Stimulated activated naive CD8-positive, alpha-beta T cell treated with anti-CD3 and anti-CD28 coated beads, Interleukin-15, Interleukin-2, amounts not matched to agents 100 ng/mL and 50 ng/mL, for 24 hours (primary cell): ENCODE data around the gene KLF5.
A peak's percentile ranks its signal among the peaks of the same experiment; 100 is the strongest.

Source experiments
- H3K27ac Mint-ChIP-seq: one replicate; pipeline ENCODE4 v1.8.0; 2021; ENCODE audit warnings: mild to moderate bottlenecking, mixed read lengths
- H3K27me3 Mint-ChIP-seq: one replicate; pipeline ENCODE4 v1.8.0; 2021; ENCODE audit warnings: mixed read lengths
- H3K36me3 Mint-ChIP-seq: one replicate; pipeline ENCODE4 v1.8.0; 2021; ENCODE audit warnings: low read depth, mixed read lengths
- H3K4me1 Mint-ChIP-seq: one replicate; pipeline ENCODE4 v1.8.0; 2021; ENCODE audit warnings: low read depth, mixed read lengths
- H3K4me3 Mint-ChIP-seq: one replicate; pipeline ENCODE4 v1.8.0; 2021; ENCODE audit warnings: mild to moderate bottlenecking, mixed read lengths
- H3K9me3 Mint-ChIP-seq: one replicate; pipeline ENCODE4 v1.8.0; 2021; ENCODE audit warnings: mixed read lengths

KLF5 gene

GRCh38 chr13:73054712-73055111 is 4.1 kb upstream of the KLF5 start:
- peaks cover 10% of the 10 kb centered on the region for H3K4me1 Mint-ChIP-seq
- H3K27me3 Mint-ChIP-seq = peaks cover 42% of the 10 kb centered on the region
- H3K9me3 Mint-ChIP-seq = no peaks in the 10 kb centered on the region
- H3K4me3 Mint-ChIP-seq = no peak overlapping the region
- H3K27ac Mint-ChIP-seq = no peak overlapping the region
- H3K36me3 Mint-ChIP-seq = no peaks in the 10 kb centered on the region

- Mint-ChIP-seq H3K4me1 (peaks cover 21% of the 10 kb centered on the region), H3K36me3 (no peaks in the 10 kb centered on the region), H3K27me3 (peaks cover 54% of the 10 kb centered on the region), H3K9me3 (no peaks in the 10 kb centered on the region), H3K4me3 (no peak overlapping the region), H3K27ac (no peak overlapping the region)
Measured at GRCh38 chr13:73055813-73056564, 2.8 kb upstream of the KLF5 start.

GRCh38 chr13:73056565-73056962 is 2.2 kb upstream of the KLF5 start:
- H3K9me3 Mint-ChIP-seq = no peaks in the 10 kb centered on the region
- no peak overlapping the region for H3K4me3 Mint-ChIP-seq
- no peak overlapping the region for H3K27ac Mint-ChIP-seq
- peaks cover 21% of the 10 kb centered on the region for H3K4me1 Mint-ChIP-seq
- no peaks in the 10 kb centered on the region for H3K36me3 Mint-ChIP-seq
- H3K27me3 Mint-ChIP-seq = peaks cover 54% of the 10 kb centered on the region

DNA sequence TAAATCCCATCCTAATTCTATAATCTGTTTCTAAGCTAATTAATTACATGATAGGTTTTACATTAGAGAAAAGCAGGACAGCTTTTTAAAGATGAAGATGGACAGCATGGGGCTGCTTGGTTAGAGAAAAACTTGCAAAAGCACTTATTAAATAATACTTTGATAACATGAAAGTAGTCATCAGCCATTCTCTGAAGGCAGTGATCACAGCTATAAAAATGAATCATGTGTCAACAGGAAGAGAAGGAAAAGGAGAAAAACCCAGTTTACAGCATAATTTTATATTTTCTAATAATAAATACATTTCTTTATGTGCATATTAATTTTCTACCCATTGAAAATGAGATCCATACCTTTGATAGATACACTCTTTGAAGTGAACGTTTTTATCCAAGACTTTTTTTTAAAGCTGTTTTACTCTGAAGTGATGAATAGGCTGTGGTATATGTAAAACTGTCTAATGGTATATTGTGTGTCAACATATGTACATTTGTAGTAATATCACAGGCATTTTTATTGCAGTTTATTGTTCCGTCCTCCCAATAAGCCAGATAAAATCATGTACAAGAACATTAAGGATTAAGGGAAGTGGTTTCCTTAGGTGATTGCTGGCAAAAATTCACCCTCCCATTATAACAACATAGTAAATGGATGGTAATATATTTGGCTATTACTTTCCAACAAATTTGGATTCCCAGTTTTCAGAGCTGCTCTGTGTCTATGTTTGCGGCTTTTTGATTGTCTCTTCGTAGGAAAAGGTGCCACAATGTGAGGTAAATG is 1.3 kb upstream of the KLF5 start:
- Mint-ChIP-seq H3K27ac (no peak overlapping the region), H3K4me3 (no peak overlapping the region), H3K4me1 (peaks cover 21% of the 10 kb centered on the region), H3K9me3 (no peaks in the 10 kb centered on the region), H3K27me3 (peaks cover 58% of the 10 kb centered on the region), H3K36me3 (no peaks in the 10 kb centered on the region)

GRCh38 chr13:73058064-73058313 is 816 bp upstream of the KLF5 start:
- no peaks in the 10 kb centered on the region for H3K9me3 Mint-ChIP-seq
- peak overlapping the region; percentile 83 for H3K4me3 Mint-ChIP-seq
- peaks cover 21% of the 10 kb centered on the region for H3K4me1 Mint-ChIP-seq
- H3K27me3 Mint-ChIP-seq = peaks cover 58% of the 10 kb centered on the region
- no peak overlapping the region for H3K27ac Mint-ChIP-seq
- no peaks in the 10 kb centered on the region for H3K36me3 Mint-ChIP-seq

GRCh38 chr13:73058432-73058735 is 421 bp upstream of the KLF5 start:
- H3K27me3 Mint-ChIP-seq = peaks cover 58% of the 10 kb centered on the region
- peak overlapping the region; percentile 83 for H3K4me3 Mint-ChIP-seq
- H3K27ac Mint-ChIP-seq = no peak overlapping the region
- H3K9me3 Mint-ChIP-seq = no peaks in the 10 kb centered on the region
- no peaks in the 10 kb centered on the region for H3K36me3 Mint-ChIP-seq
- peaks cover 21% of the 10 kb centered on the region for H3K4me1 Mint-ChIP-seq

DNA sequence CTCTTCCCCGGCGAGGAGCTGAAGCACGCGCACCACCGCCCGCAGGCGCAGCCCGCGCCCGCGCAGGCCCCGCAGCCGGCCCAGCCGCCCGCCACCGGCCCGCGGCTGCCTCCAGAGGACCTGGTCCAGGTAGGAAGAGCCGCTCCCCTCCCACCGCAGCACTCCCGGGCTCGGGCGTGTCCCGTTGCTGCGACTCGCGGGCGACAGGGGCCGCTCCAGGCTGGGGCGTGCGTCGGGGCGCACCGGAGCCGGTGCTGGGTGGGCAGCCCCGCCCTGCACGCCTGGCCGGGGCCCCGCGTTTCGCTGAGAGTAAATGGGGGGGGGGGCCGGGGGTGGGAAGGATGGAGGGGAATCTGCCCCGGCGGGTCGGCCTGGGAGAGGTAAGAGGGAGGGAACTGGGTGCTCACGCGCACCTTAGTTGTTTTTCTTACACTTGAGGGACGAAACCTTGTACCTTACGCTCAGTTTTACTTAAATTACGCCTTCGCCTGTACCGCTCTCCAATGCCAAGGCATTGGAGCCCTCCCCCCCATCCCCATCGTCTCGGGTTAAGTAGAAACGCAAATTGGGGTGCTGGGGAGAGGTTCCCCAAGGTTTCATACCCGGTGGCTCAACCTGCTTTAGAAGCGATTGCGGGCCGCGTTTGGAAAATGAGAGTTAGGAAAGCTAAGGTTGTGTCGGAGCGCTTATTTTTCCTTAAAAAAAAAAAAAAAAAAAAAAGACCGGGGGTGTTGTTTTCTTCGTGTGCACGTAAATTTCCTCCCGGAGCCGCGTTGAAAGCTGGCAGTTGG is 850 bp downstream of the KLF5 start:
- Mint-ChIP-seq H3K9me3 (no peaks in the 10 kb centered on the region), H3K36me3 (no peaks in the 10 kb centered on the region), H3K4me3 (peak overlapping the region; percentile 81), H3K27ac (no peak overlapping the region), H3K4me1 (peaks cover 21% of the 10 kb centered on the region), H3K27me3 (peaks cover 55% of the 10 kb centered on the region)

- Mint-ChIP-seq H3K27ac (no peak overlapping the region), H3K27me3 (peaks cover 49% of the 10 kb centered on the region)
Measured at GRCh38 chr13:73060251-73061160, 1.7 kb downstream of the KLF5 start.

GRCh38 chr13:73061473-73061872 is 2.7 kb downstream of the KLF5 start:
- no peak overlapping the region for H3K4me3 Mint-ChIP-seq
- H3K27me3 Mint-ChIP-seq = peaks cover 39% of the 10 kb centered on the region
- H3K9me3 Mint-ChIP-seq = no peaks in the 10 kb centered on the region
- H3K4me1 Mint-ChIP-seq = peaks cover 21% of the 10 kb centered on the region
- H3K27ac Mint-ChIP-seq = no peak overlapping the region
- no peaks in the 10 kb centered on the region for H3K36me3 Mint-ChIP-seq

More at GRCh38 chr13:73060251-73061160, 1.7 kb downstream of the KLF5 start:
- no peaks in the 10 kb centered on the region for H3K36me3 Mint-ChIP-seq
- peak overlapping the region; percentile 81 for H3K4me3 Mint-ChIP-seq
- no peaks in the 10 kb centered on the region for H3K9me3 Mint-ChIP-seq
- H3K4me1 Mint-ChIP-seq = peaks cover 21% of the 10 kb centered on the region

GRCh38 chr13:73061876-73062275 is 3.1 kb downstream of the KLF5 start:
- no peaks in the 10 kb centered on the region for H3K36me3 Mint-ChIP-seq
- peaks cover 35% of the 10 kb centered on the region for H3K27me3 Mint-ChIP-seq
- H3K4me1 Mint-ChIP-seq = peaks cover 21% of the 10 kb centered on the region
- no peak overlapping the region for H3K27ac Mint-ChIP-seq
- no peak overlapping the region for H3K4me3 Mint-ChIP-seq
- H3K9me3 Mint-ChIP-seq = no peaks in the 10 kb centered on the region

DNA sequence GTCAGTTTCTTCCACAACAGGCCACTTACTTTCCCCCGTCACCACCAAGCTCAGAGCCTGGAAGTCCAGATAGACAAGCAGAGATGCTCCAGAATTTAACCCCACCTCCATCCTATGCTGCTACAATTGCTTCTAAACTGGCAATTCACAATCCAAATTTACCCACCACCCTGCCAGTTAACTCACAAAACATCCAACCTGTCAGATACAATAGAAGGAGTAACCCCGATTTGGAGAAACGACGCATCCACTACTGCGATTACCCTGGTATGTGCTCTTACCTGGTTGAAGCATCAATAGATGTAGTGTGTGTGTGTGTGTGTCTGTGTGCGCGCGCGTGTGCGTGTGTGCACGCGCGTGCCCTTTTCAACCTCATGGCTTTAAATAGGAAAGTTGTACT is 3.7 kb downstream of the KLF5 start:
- H3K36me3 Mint-ChIP-seq = no peaks in the 10 kb centered on the region
- H3K27me3 Mint-ChIP-seq = peaks cover 29% of the 10 kb centered on the region
- H3K4me3 Mint-ChIP-seq = no peak overlapping the region
- no peaks in the 10 kb centered on the region for H3K9me3 Mint-ChIP-seq
- H3K4me1 Mint-ChIP-seq = peaks cover 21% of the 10 kb centered on the region
- H3K27ac Mint-ChIP-seq = no peak overlapping the region

GRCh38 chr13:73063166-73063565 is 4.4 kb downstream of the KLF5 start:
- Mint-ChIP-seq H3K27ac (no peak overlapping the region), H3K27me3 (peaks cover 22% of the 10 kb centered on the region)

DNA sequence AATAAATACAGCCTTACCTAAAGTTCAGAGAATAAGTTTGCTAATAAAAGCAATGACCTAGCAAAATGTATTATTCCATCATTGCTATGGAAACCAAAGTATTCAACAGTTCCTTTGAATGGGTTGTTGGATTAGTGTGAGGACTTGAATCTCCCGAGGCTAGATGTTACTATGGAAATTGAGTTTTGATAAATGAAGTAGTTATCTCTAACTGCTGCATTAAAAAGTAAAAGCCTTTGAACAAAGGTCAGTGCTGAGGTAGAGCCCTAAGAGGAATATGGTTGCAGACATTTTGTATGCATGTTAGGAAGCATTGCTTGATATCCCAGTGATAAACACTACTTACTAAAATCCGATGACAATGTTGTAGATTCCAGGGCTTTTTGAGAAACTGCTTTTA is 6.2 kb downstream of the KLF5 start:
- Mint-ChIP-seq H3K27me3 (peaks cover 13% of the 10 kb centered on the region), H3K4me1 (peaks cover 9% of the 10 kb centered on the region), H3K27ac (no peak overlapping the region), H3K4me3 (no peak overlapping the region), H3K9me3 (no peaks in the 10 kb centered on the region), H3K36me3 (no peaks in the 10 kb centered on the region)

More at GRCh38 chr13:73063166-73063565, 4.4 kb downstream of the KLF5 start:
- peaks cover 20% of the 10 kb centered on the region for H3K4me1 Mint-ChIP-seq
- no peak overlapping the region for H3K4me3 Mint-ChIP-seq
- H3K36me3 Mint-ChIP-seq = no peaks in the 10 kb centered on the region
- H3K9me3 Mint-ChIP-seq = no peaks in the 10 kb centered on the region

DNA sequence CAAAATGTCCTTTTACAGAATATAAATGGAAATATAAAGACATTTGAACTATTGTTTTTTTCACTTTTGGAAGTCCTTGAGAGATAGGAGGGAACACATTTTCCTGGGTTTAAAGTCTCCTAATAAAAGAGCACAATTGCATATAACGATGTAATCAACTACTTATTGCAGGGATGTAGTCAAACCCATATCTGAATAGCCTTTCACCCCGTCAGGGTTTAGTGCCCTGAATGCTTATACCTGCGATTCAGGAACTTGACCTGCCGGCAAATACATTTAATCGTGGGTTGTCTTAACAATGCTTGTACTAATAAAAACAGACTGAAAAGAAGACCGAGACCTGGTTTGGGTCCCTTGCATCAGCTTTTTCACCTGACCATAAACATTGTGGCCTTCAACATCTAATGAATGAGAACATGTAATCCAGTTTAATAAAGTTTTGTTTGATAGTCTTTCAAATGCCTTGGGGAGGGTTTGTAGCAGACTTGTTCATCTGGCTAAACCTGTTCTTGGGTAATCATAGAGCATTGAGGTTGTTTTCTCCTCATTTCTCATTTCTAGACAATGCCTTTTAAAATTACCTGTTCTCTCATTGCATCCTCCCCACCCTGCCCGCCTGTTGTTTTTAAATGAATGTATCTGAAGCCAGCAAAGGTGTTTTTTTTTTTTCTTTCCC is 7.0 kb downstream of the KLF5 start:
- Mint-ChIP-seq H3K27ac (no peak overlapping the region), H3K9me3 (no peaks in the 10 kb centered on the region), H3K27me3 (peaks cover 5% of the 10 kb centered on the region), H3K36me3 (no peaks in the 10 kb centered on the region), H3K4me1 (peaks cover under 1% of the 10 kb centered on the region), H3K4me3 (no peak overlapping the region)
